Measurements from ENCODE around the gene B3GNT3.

The B3GNT3 gene, protein sequence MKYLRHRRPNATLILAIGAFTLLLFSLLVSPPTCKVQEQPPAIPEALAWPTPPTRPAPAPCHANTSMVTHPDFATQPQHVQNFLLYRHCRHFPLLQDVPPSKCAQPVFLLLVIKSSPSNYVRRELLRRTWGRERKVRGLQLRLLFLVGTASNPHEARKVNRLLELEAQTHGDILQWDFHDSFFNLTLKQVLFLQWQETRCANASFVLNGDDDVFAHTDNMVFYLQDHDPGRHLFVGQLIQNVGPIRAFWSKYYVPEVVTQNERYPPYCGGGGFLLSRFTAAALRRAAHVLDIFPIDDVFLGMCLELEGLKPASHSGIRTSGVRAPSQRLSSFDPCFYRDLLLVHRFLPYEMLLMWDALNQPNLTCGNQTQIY

GRCh38 chr19:17794731-17795494 lies at the start of gene B3GNT3:
Gene B3GNT3, plus strand, starts transcription at chr19:17795138. Its CDS starts 12,670 bp downstream, at chr19:17807808.
- peak within 1 kb of the TSS; percentile 51 for H3K4me3 ChIP-seq (ENCODE audit: low read depth, low read length)

DNA sequence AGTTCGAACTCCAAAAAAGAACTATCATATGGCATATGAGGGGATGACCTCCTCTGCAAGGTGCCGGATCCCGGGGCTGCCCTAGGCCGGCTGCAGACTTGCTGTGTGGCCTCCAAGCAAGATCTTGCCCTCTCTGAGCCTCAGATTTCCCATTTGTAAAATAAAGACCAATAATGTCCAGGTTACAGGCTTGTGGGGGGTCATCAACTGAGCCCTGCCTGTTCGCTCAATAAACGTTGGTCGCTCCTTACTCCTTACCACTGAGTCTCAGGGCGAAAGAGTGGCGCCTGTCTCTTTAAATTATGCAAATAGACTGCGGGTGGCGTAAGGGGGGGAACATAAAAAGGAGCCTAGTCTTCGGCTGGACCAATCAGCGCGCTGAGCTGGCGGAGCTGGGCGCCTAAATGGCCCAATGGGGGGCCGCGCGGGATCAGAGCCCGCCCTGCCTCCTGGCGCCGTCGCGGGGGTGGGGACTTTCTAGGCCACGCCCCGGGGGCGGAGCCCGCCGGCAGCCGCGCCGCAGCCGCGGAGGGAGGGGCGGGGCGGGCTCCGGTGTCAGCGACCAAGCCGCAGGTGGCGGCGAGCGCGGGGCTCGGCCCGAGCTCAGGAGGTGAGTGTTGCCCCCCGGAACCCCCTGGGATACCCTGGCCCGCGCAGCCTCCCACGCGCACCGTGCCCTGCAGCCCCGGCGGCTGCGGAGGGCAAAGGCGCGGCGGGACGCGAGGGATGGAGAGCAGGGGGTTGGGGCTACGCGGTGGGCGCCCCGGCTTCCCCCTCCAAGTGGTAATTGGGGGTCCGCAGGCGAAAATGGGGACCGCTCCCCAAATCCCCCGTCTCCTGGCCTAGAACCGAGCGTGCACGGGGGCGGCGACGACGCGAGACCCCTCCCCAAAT lies 47.5 kb upstream of the B3GNT3 start:
- peak overlapping the region; percentile 53 for H3K4me3 ChIP-seq (ENCODE audit: low read depth, low read length)

DNA sequence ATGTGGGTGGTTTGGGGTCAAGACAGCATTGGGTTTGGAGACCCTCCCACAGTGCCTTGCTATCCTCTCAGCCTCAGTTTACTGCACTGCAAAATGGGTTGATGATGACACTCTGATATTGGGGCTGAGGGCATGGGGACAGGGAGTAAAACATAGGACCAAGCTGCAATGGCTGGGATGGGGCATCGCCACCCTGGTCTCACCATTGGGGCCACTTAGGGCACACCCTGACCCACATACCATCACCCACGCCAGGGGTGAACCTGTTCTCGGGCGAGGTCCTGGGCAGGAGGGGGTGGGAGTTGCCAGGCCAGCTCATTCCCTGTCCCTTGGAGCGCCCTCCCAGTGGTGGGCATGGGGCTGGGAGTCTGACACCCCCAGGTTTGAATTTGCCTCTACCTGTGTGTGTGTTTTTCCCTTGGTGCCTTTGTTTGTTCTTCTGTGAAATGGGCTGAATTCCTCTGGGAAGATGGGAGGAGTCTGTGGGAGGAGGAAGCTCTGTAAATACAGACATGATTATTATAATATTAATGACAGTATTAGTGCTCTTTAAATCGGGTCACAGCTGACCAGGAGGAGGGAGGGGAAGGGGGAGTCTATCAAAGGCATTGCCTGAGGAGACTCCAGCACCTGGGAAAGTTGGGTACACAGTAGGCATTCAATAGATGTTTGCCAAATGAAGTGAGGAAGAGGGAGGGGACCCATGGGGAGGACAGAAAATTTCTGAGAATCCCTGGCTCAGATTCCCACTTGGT lies 45.9 kb upstream of the B3GNT3 start:
- H3K4me3 ChIP-seq (ENCODE audit: low read depth, low read length): no peak overlapping the region

- no peak overlapping the region for H3K4me3 ChIP-seq (ENCODE audit: low read depth, low read length)
These were observed 45.0 kb upstream of the B3GNT3 start for GRCh38 chr19:17749912-17750317.

GRCh38 chr19:17751103-17751911 lies 43.6 kb upstream of the B3GNT3 start, which contains the start of gene FCHO1:
Gene FCHO1, plus strand, starts transcription at chr19:17751477. Its CDS starts 3,688 bp downstream, at chr19:17755165.
- no peak within 1 kb of the TSS for H3K4me3 ChIP-seq (ENCODE audit: low read depth, low read length)

GRCh38 chr19:17751912-17752273 lies 43.0 kb upstream of the B3GNT3 start:
- no peak overlapping the region for H3K4me3 ChIP-seq (ENCODE audit: low read depth, low read length)

DNA sequence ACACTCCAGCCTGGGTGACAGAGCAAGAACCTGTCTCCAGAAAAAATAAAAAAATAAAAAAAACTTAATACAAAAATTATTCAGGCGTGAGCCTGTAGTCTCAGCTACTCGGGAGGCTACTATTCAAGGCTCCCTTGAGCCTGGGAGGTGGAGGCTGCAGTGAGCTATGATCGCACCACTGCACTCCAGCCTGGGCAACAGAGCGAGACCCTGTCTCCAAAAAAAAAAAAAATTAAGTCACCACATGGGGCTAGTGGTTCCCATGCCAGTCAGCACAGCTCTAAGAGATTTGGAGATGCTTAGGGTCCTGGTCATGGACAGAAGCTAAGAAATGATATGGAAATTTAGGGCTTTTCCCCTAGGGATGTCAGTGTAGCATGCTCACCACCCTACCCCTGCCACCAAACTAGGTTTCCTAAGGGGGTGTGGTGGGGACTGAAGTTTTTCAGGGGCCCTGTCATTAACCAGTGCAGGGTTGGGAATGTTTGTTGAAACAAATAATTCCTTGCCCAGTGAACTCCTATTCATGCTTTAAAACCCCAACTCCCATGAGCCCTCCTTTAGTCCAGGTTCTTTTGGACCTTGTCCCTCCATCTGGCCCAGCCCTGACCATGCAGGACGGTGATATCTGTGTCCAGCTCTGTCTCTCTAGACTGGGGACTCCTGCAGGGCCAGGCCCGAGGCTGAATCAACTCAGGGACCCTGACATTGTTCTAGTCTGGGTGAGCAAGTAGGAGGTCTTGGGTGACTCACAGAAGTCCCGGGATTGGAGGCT lies 41.9 kb upstream of the B3GNT3 start:
- no peak overlapping the region for H3K4me3 ChIP-seq (ENCODE audit: low read depth, low read length)

GRCh38 chr19:17753976-17754375 lies 41.0 kb upstream of the B3GNT3 start:
- no peak overlapping the region for H3K4me3 ChIP-seq (ENCODE audit: low read depth, low read length)

- H3K4me3 ChIP-seq (ENCODE audit: low read depth, low read length): no peak overlapping the region
These were observed 40.1 kb upstream of the B3GNT3 start for GRCh38 chr19:17754634-17755442.

DNA sequence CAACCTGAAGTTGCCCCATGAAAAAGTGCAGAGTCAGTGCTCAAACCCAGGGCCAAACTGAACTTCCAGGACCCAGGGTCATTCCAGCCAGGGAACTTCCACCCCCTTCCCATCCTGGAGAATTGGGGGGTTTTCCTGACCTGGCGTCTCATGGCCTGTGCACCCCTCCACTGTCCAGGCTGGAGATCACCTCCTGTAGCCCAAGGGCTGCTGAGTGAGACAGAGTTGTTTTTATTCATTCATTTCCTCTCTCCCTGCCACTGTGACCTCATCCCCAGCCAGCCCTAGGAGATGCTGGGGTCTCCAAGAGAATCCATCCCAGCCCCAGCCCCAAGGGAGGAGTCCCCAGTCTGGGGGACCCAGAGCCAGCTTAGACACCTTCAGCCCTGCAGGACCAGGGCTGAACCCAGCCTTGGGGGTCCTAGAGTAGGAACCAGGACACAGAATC lies 39.5 kb upstream of the B3GNT3 start:
- H3K4me3 ChIP-seq (ENCODE audit: low read depth, low read length): no peak overlapping the region

DNA sequence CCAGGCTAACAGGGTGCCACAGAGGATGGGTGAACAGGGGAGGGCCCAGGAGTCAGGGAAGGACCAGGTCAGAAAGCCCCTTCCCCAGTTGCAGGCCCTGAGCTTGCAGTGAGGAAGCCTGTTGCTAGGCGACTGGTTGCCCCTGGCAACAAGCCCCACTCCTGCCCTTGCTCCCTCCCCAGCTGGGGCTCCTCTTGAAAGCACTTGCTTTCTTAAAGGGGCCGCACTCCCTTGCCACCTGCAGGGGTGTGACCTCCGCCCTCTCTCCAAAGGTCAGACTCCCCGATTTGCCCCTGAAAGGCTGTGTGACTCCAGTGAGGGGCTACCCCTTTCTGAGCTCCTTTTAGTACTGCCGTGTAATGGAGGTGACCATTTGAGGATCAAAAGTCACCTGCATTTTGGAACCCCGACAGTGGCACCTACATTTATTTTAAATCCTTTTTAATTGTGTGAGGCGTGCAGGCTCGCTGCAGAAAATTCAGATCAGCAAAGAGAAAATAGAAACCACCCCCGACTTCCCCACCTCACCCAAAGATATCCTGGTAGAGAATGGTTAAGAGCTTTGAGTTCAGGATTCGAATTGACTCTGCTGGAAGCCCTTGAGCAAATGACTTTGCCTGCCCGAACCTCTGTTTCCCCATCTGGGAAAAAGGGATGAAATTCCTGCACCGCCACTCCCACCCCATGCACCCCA lies 38.8 kb upstream of the B3GNT3 start:
- H3K4me3 ChIP-seq (ENCODE audit: low read depth, low read length): no peak overlapping the region

GRCh38 chr19:17757125-17757524 lies 37.8 kb upstream of the B3GNT3 start:
- H3K4me3 ChIP-seq (ENCODE audit: low read depth, low read length): no peak overlapping the region

DNA sequence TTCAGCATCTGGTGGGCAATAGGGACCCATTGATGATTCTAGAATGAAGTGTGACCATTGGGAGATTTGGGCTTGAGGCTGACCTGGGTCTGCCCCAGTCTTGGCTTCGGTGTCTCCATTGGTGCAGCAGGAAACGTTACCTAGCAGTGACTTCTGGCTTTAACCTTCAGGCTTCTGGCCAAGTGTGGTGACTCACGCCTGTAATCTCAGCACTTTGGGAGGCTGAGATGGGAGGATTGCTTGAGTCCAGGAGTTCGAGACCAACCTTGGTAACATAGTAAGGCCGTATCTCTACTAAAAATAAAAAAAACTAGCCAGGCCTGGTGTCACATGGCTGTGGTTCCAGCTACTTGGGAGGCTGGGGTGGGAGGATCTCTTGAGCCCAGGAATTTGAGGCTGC lies 36.4 kb upstream of the B3GNT3 start:
- no peak overlapping the region for H3K4me3 ChIP-seq (ENCODE audit: low read depth, low read length)

GRCh38 chr19:17761148-17761547 lies 33.8 kb upstream of the B3GNT3 start:
- no peak overlapping the region for H3K4me3 ChIP-seq (ENCODE audit: low read depth, low read length)

- H3K4me3 ChIP-seq (ENCODE audit: low read depth, low read length): no peak overlapping the region
These were observed 32.3 kb upstream of the B3GNT3 start for GRCh38 chr19:17762505-17763229.

GRCh38 chr19:17764348-17764747 lies 30.6 kb upstream of the B3GNT3 start:
- H3K4me3 ChIP-seq (ENCODE audit: low read depth, low read length): no peak overlapping the region

Measured in iPS-11a (cell line).